Right lung (tissue), 5 donors: ENCODE measurements around the gene TAMM41. TPM values are rescaled to one million over a fixed set of nuclear protein-coding genes. Genes with fewer than 3 reads are reported as not detected.
"Not testable (repeated sequence)": the region's sequence is repeated elsewhere in the genome, so short reads cannot be mapped to it uniquely, and the experiment has no call there.

ENCODE experiments used
- DNase-seq, 2 donors: peaks; one replicate each; pipeline ENCODE4 v3.0.0-alpha.2; 2013
- polyA plus RNA-seq, 5 donors: library from polyadenylated mRNA; unstranded; fragments of 120-200 nt; gene quantifications; one replicate each; pipeline versions ENCODE4 v1.2.1 to v1.2.3, GENCODE V29; 2013; ENCODE audit warnings: inconsistent platforms in 1 of 5, low replicate concordance in 1 of 5; ENCODE audit not compliant: insufficient read length in 5 of 5, insufficient read depth in 1 of 5

Gene TAMM41
- polyA plus RNA-seq, 5 donors, result 19.9 to 29.2 (median 22.6) TPM

DNA sequence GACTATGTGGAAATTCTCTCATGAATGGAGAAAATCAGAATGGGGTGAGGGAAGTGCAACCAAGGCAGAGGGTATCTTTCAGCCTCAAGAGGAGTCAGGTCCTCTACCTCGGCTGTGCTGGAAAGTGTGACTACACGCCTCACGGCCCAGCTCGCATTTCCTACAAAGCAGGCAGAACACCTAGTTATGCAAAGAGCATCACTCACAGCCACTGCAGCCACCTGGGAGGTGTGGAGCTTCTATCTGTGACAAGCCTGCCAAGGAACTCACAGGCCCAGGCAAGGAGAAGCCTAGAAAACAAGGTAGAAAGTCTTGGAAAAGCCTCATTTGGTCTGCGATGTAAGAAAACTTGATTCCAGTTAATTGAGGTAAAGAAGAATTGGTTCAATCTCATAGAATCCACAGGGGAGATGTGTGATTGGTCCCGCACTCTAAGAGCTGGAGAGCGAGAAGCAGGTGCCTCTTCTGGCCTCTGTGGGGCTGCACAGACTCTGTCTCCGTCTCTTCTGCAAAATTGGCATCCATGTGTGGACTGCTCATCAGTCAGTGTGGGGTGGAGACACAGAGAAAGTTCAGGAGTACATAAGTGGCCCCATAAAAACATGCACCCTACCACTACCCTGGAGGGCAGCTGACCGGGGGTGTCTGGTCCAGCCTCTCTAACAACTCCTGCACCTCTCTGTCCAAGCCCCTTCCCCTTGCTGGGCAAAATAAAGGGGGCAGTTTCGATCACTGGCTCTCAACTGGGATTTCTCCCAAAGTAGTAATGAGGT, 76.8 kb downstream of the TAMM41 start:
- DNase-seq, result no peak

DNA sequence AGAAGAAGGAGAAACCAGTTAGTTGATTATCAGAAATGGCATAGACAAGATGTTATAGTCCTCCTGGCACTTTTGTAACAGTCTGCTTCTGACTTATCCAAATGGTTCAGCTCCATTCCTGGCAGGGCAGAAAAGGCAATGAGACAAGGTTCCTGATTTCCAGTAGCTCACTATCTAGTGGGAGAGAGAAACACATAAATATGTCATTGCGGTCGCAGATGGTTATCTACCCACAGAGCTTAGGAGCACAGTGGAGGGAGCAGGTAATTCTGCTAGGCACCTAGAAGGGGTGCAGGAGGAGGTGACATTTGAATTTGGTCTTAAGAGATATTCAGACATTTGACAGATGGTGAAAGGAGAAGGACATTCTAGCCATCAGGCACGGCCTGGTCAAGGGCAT, 78.1 kb downstream of the TAMM41 start:
- no peak for DNase-seq

DNA sequence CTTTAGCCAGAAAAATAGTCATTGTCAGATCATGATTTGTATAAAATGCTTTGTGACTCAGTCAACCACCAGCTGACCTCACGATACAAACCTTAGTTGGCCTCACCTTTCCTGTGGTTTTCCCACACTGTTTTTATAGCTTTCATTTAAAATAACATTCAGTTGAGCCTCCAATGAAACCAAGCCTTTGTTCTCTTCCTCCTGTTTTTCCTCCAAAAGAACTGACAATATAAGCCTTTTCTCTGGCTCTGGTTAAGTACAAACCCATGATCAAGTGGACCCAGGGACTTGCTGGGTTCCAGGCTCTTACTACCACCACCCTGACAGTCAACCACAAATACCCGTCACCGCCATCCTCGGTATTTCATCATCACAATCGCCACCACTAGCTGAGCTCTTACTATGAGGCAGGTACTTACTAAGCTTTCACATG, 81.7 kb downstream of the TAMM41 start:
- no peak for DNase-seq

DNA sequence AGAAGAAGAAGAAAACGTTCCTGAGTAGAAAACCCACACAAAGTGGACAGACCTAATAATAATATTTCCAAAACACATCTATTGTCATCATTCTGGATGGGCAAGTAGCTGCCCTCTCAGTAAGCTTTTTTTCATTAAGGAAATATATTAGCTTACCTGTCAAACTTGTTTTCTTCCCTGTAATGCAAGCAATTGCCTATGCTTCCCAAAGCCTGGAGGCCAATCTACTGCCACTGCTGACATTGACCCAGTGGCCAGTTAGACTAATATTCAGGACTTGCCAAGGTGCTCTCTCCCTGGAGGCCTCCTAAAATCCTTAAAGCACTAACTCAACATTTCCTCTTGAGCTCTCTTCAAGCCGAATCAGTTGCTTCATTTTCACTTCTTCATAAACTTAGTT, 86.7 kb downstream of the TAMM41 start:
- no peak for DNase-seq

DNA sequence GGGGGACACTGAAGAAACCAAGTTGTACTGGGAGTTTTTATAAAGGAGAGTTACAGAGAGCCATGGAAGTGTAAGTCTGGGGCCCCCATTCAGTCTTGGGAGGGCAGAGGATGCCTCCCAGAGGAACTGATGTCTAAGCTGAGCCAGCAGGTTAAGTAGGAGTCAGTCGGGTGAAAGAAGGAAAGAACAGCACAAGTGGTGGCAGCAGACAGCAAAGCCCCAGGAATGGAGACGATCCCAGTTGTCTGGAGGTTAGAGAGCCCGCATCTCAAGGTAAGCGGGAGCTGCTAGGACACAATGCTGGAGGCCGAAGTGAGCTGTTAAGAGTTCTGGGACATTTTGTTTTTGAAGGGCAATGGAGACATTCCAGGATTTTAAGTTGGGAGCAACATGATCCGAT, 88.8 kb downstream of the TAMM41 start:
- DNase-seq, result no peak

DNA sequence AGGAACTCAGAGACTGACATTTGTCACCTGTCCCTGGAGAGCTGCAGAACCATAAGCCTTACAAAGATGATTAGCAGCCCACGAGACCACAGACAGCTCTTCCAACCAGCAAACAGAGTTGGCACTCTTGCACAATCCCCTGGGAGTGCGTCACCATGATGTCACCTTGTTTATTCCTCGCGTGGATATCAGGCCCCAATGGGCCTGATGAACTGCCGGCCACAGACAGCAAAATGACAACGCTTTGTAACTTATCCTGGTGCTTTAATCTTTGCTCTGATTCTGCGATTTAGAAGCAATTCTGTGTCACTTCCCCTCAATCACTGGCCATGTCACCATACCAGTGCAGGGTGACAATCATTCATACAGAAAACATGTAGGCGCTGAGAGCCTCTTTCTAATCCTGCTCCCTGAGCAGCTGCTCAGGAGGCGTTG, 89.2 kb downstream of the TAMM41 start:
- DNase-seq, result no peak

DNA sequence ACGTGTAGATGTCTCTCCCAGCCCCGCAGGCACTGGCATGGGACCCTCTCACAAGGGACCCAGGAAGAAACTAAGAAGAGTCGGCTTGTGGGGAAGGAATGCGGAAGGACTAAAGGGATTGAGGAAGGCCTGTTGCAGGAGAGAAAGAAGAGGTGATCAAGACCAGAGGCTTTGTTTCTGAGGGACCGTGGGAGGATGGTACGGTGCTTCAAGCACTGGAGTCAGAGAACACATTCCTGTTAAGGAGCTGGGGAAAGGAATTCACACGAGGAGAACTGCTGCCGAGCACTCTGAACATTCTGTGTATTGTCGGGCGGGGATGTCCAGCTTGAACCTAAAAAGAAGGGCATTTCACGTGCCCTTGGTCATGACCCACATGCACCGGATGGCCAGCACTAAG, 91.4 kb downstream of the TAMM41 start:
- DNase-seq, result no peak

DNA sequence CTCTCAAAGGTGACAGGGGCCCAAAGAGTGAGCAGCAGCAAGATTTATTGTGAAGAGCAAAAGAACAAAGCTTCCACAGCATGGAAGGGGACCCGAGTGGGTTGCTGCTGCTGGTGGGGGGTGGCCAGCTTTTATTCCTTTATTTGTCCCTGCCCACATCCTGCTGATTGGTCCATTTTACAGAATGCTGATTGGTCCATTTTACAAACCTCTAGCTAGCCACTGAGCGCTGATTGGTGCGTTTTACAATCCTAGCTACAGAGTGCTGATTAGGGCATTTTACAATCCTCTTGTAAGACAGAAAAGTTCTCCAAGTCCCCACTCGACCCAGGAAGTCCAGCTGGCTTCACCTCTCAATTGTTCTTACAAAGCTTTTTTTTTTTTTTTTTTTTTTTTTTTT, 94.4 kb downstream of the TAMM41 start:
- not testable (repeated sequence) for DNase-seq

DNA sequence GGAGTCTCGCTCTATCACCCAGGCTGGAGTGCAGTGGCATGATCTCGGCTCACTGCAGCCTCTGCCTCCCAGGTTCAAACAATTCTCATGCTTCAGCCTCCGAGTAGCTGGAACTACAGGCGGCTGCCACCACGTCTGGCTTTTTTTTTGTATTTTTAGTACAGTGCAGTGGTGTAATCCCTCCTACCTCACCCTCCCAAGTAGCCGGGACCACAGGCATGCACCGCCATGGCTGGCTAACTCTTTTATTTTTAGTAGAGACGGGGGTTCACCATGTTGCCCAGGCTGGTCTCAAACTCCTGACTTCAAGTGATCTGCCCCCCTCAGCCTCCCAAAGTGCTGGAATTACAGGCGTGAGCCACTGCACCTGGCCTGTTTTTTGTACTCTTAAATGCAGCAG, 98.4 kb downstream of the TAMM41 start:
- not testable (repeated sequence) for DNase-seq

Other genes starting within 250 kb of the TAMM41 start
- gene VGLL4, start 203.0 kb downstream of the TAMM41 start, polyA plus RNA-seq, result 100 to 1,000 TPM in 3 of 5 donors, 10 to 100 TPM in 2; 95.0 to 117 (median 103) TPM
- gene SYN2, start 157.5 kb upstream of the TAMM41 start, polyA plus RNA-seq, result 1 to 10 TPM in 2 of 5 donors, under 1 TPM in 3; 0.48 to 1.0 (median 0.94) TPM